ENCODE data around the gene WWOX.

Gene WWOX

DNA sequence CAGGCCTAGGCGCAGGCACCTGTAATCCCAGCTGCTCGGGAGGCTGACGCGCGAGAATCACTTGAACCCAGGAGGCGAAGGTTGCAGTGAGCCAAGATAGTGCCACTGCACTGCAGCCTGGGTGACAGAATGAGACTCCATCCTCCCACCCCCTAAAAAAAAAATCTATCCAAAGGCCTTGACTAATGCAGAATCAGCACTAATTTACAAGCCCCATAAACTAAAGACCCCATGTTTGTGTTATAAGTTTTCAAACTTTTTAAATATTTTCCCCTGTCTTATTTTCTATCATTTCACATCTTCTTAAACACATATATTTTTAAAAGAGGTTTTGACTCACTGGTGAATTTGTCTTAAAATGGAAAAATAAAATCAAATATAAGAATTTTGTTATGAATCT lies 713.1 kb downstream of the WWOX start:
- in situ Hi-C loops (cut with MboI; ENCODE audit: low sequenced_read_pairs), result no loop called here

DNA sequence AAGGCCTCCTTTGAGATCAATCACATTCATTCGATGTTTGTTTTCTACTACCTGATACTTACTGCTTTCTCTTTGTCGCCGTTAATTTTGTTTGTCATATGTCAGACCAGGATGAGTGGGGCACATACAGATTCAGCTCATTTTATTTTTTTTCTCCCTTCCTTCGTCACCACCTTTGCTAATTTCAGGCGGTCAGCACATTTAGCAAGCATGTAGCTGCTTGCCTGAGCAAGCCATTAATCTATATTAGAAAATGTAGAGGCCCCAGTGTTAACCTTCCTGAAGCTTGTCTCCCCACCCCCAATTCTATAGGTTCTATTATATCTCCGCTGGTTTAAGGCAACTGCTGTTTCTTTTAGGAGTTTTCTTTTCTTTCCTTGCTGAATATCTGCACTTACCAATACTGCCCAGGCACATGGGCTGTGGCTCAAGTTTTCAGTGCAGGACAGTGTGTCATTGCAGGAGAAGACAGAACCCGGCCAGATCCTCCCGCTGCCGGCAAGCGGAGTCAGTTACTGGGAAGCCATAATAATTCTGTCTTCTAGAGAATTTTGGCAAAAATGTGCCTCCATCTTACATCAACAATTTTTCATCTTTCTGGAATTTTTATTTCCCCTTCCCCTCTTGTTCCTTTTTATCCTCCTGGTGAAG lies 714.3 kb downstream of the WWOX start:
- in situ Hi-C loops (cut with MboI; ENCODE audit: low sequenced_read_pairs), result no loop called here

DNA sequence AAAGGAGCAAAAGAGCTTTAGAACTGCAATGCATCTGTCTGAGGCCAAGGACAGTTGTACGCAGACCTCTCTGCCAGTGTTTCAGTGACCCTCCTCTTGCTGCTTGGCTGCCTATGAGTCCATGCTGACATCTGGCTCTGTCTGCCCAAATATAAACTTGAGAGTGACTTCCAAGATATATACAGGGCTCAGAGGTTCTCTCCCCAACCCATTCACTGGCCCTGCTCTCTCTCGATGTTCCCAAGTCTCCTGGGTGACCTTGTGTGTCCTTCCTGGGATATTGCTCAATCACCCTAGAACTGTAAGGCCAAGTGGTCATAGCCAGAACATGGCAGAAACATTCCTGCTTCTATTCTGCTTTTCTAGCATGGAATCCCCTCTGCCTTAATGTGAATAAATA lies 716.3 kb downstream of the WWOX start:
- in situ Hi-C loops (cut with MboI; ENCODE audit: low sequenced_read_pairs), result no loop called here

DNA sequence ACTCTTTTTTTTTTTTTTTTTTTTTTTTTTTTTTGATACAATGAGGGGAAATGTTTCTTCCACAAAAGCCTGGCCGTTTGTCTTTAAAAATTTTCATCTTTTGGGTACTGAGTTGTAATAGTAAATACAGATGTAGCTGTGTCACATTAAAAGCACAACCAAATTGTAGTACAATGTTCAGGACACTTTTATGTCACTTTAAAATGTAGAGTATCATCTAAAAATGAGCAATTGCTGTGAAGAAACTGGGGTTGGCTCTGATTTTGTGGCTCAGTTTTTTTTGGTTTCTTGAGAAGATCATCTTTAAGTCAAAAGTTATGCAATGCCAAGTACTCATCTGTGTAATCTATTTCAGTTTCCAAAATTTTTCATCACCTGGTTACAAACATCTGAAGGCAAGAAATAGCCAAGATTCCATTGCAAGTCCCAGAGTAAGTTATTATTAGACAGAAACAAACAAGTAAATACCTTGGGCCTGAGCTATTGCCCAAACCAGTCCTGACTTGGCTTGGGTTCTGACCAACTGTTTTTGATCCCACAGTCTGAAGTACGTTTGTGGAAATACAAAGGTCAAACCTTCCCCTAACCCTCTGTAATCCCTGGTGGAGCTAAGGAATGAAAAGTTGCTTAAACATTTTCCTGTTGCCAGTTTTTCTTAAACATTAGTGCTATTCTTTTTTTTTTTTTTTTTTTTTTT lies 717.2 kb downstream of the WWOX start:
- in situ Hi-C loops (cut with MboI; ENCODE audit: low sequenced_read_pairs), result no loop called here

DNA sequence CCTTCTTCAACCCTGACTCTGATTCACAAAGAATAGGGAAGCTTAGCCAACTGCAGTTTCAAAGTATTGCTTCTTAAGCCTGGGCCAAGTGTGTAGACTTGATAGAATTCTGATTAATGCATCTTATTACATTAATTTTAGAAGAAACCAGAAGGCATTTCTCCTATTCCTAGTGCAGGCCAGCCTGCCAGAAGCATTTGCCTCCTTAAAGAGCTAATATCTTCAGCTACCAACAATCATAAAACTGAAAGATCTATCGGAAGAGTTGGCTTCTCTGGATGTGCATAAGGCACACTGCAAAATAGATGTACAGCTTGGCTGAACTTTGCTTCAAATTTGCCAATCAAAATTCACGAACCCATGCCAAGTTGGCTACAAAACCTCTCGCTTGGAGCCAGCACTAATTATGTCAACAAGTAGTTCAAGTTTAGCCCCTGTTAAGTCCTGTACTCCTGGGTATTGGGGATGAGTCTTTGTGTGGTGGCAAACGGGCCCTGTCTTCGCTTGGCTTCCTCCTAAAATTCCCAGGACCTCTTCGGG lies 717.8 kb downstream of the WWOX start:
- in situ Hi-C loops (cut with MboI; ENCODE audit: low sequenced_read_pairs), result no loop called here

DNA sequence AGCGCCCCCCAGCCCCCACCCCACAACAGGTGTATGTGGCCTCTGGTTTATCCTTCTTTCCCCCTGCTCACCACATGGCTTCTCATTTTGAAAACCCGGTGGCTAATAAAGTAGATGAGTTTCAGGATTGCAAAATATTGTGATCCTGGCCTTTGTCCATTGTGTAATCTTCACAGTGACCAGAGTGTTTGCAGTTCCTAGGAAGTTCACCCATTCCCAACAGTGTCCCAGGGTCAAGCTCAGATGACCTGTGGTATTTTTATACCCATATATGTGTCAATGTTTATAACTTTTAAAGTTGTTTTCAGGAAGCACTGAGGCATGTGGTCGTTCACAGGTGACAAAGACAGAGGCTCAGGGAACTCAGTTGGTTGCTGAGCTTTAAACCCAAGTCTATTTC lies 721.9 kb downstream of the WWOX start:
- in situ Hi-C loops (cut with MboI; ENCODE audit: low sequenced_read_pairs), result no loop called here

DNA sequence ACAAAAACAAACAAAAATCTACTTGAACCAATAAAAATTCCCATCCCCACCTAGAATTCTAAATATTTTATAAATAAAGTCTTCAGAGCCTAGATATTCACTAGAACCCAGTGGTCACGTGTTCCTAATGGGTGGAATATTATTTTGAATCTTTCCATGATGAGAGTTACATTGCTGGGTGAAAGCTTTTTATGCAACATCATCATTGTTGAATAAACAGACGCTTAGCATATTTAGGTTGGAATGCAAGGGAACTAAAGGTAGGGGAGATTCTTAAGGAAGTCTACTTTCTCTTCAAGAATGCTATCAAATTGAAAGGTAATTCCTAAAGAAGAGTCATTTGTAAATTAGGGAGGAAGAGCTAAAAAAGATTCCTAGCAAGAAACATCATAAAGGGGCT lies 723.1 kb downstream of the WWOX start:
- in situ Hi-C loops (cut with MboI; ENCODE audit: low sequenced_read_pairs), result no loop called here

DNA sequence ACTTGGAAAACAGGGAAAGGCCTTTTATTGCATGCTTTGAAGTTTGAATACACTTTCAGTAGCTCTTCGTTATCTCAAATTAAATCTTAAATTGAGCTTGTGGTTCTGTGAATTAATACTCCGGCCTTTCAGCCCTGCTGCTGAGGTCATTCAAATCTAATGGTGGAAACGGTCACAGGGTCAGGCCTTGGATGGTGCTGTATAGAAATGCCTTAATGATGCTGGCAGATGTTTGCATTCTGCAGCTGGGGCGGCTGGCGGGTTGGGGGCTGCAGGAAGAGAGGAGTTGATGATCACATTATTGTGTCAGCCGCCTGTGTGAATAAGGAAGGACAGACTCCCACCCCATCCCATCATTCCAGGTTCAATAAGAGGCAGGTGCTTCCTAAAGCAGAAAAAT lies 723.6 kb downstream of the WWOX start:
- in situ Hi-C loops (cut with MboI; ENCODE audit: low sequenced_read_pairs), result no loop called here

DNA sequence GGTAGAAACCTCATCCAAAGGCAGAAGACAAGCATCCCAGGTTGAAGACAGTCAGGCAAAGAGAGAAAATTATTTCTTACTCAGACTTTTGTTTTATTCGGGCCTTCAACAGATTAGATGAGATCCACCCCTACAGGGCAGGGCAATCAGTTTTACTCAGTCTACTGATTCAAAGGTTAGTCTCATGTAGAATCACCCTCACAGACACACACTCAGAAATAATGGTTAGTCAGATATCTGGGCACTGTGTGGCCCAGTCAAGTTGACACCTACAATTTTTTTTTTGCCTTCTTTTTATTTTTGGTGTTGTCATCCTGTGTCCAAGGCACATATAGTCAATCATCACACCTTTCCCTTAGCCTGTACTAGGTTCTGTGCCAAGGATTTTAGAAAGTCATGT lies 729.8 kb downstream of the WWOX start:
- in situ Hi-C loops (cut with MboI; ENCODE audit: low sequenced_read_pairs), result no loop called here

DNA sequence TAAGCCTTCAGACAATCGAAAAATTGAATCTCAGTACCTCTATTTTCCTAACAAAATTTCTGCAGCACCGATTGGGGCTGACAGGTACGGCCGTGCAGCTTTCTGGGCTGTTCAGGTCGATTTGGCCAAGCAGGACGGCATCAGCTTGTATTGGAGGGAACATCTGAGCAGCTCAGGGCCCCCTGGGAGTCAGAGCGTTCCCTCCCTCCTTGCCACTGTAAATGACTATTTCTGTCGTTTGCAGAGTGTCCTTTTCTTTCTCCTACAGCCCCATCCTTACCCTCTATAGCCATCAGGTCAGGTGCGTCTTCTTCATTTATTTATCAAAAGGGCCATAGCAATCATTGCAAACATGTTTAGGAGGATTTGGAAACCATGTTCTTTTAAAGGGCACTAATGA lies 731.1 kb downstream of the WWOX start:
- in situ Hi-C loops (cut with MboI; ENCODE audit: low sequenced_read_pairs), result no loop called here

DNA sequence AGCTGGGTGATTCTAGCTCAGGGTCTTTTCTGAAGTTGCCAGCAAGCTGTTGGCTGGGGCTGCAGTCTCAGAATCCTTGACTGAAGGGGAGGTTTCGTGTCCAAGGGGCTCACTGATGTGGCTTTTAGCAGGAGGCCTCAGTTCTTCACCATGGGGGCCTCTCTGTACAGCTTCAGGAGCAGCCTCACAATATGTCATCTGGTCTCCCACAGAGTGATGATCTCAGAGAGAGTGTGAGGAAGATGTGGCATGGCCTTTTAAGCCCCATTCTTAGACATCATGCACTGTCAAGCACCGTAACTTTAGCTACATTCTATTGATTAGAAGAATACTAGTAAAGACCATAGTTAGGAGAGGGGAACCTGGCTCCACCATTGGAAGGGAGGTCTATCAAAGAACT lies 732.6 kb downstream of the WWOX start:
- in situ Hi-C loops (cut with MboI; ENCODE audit: low sequenced_read_pairs), result no loop called here

DNA sequence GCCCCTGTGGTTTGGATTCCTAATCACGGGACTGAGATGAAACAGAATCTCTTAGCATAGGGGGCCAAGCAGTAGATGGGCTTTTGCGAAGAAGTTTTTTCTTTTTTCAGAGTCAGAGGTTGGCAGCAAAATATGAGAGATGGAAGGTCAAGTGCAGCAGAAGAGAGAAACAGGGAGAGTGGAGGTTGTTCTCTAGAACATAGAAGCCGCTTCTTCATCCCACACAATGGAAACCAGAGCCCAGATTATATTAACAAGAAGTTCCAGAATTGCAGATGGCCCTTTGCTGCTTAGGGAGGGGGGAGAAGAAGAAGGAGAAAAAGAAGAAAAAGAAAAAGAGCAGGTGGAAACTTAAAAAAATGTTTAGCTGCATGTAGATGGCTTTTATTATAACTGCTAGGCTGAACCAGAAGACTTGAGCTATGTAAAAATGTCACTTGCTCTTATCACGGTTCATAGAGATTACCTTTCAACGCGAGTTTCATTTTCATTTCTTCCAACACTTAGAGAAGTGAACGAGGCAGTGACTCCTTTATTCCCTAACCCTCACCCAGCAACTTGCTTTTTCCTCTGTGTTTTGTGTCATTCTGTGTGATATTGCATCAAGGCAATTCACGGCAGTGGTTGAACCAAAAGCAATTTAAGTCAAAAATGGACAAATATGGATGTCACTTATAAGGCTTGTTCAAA lies 737.5 kb downstream of the WWOX start:
- in situ Hi-C loops (cut with MboI; ENCODE audit: low sequenced_read_pairs), result no loop called here

DNA sequence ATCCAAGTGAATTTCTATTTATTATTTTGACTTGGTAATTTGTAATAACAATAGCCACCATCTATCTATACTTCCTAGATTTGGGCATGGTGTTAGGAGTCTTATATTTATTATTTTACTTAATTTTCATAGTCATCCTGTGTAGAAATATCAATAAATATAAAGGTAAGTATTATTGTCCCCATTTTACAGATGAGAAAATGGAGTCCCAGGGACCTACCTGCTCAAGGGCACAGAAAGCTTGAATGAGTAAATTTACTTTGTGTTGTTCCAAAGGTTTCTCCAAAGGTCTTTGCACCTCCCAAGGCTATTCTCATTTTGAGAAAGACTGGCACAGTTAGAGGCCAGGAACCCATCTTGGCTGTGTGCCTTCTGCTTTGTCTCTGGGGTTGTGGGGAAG lies 738.3 kb downstream of the WWOX start:
- in situ Hi-C loops (cut with MboI; ENCODE audit: low sequenced_read_pairs), result no loop called here

DNA sequence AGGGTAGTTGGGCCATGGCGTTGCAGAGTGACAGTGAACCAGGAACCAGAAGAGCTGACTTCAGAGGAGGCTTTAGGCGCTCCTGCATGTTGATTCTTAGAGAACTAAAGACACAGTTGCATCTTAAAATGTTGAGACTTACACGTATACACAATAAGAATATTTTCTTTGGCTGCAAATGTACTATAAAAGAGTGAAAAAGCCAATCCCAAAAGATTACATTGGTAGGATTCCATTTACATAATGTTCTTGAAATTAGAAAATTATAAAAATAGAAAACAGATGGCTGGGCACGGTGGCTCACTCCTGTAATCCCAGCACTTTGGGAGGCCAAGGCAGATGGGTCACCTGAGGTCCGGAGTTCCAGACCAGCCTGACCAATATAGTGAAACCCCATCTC lies 738.8 kb downstream of the WWOX start:
- in situ Hi-C loops (cut with MboI; ENCODE audit: low sequenced_read_pairs), result no loop called here

DNA sequence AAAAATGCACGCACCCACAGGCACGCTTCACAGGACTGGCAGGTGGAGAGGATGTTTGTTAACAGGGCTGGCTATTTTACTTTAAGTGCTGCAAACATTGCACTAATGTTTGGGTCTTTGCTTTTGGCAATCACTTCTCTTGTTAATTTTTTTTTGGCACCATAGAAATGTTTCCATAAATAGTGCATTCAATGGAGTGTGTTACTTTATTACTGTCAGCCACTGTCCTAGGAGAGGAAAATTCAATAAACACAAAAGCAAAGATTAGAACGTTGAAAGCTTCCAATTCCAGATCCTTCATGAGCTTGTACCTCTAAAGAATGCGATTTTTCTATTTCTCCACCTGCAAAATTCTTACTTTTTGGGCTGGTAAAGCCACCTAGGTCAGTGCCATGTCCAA lies 743.5 kb downstream of the WWOX start:
- in situ Hi-C loops (cut with MboI; ENCODE audit: low sequenced_read_pairs), result no loop called here

DNA sequence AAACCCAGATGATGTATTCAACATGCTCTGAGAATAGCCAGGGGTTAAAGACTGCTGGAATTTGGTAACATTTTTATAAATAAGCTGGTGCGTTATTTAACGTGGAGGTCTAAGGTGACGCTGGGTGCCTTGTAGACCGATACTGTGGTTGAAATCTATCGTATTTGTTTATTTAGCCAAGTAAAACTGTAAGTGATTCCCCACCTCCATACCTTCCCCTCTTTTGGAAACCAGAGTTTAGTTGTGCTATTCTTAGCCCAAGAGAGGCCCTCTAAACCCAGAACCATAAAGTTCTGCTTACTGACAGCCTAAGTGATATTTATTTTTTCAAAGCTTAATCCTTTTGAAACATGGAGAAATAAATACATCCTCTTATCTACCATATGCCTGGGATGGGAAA lies 744.5 kb downstream of the WWOX start:
- in situ Hi-C loops (cut with MboI; ENCODE audit: low sequenced_read_pairs), result no loop called here

DNA sequence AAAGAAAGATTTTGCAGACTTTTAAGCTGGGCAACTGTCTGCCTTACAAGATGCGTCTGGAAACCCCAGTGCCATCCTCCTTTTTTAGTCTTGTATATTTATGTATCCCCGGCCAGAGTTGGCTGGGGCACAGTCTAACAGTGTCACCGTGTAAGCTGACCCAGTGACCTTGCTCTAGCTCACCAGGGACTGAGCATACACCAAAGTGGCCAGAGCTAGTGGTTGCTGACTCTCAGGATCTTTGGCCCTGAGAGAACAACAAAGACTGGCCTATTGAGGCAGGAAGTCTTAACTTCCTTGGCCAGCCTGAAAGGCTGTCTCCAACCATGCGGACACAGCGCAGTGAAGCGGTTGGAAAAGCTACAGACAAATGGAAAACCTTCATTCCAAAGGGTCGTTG lies 745.2 kb downstream of the WWOX start:
- in situ Hi-C loops (cut with MboI; ENCODE audit: low sequenced_read_pairs), result no loop called here

DNA sequence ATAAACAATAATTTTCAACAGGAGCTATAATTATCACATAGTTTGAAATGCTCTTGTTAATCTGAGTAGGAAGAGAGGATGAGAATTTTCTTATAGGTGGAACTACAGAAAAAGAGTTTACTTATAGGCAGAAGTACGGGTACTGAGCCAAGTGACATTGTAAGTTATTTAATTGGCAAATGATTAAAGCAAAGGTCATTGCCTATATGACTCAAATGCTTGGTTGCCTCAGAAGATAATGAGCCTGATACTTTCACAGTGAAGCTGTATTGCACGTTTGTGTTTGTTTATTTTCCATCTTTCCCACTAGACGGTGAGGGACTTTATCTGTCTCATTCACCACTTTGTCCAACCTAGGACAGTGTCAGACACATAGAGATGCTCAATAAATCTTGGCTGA lies 751.8 kb downstream of the WWOX start:
- in situ Hi-C loops (cut with MboI; ENCODE audit: low sequenced_read_pairs), result no loop called here

DNA sequence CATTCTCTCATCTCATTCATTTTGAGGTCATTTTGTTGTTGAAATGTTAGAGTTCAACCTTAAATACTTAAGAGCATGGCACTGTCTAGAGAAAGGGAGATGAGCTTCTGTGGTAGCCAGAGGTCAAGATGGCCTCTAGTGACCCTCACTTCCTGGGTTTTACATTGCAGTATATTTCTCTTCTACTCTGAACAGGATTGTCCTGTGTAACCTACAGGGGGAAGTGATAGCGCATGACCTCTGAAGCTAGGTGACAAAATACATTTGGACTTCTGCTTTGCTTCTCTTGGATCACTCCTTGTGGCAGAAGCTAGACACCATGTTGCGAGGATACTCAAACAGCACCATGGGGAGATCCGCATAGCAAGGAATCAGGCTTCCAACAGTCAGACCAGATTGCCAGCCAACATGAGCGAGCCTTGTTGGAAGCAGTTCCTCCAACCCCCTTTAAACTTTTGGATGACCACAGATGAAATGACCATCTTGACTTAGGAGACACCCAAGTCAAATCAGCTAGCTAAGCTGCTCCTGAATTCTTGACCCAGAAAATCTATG lies 752.7 kb downstream of the WWOX start:
- in situ Hi-C loops (cut with MboI; ENCODE audit: low sequenced_read_pairs), result no loop called here

DNA sequence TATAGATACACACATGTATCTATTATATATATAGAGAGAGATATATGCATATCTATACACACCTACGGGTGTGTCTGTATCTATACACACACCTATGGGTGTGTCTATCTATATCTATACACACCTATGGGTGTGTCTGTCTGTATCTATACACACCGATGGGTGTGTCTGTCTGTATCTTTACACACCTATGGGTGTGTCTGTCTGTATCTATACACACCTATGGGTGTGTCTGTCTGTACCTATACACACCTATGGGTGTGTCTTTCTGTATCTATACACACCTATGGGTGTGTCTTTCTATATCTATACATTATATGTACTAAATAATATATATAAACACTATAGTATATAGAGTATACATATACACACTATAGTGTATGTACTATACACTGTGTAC lies 762.6 kb downstream of the WWOX start:
- in situ Hi-C loops (cut with MboI; ENCODE audit: low sequenced_read_pairs), result no loop called here

DNA sequence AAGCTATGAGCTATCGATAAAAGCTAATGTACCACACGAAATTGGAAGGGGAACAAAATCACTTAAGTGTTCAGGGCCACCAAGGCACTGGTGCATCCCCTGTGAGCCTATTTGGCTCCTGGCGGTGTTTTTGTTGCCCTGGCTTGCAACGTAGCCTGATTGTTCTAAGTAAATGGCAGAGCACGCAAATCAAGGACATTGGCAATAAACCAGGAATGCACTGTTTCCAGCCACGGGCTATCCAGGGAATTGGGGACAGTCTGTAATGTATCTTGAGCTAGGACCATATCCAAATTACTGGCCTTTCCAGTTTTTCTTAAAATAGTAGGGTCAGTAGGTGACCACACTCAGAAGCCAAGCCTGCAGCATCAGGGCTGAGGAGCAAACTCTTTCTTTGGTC lies 767.1 kb downstream of the WWOX start:
- in situ Hi-C loops (cut with MboI; ENCODE audit: low sequenced_read_pairs), result no loop called here

DNA sequence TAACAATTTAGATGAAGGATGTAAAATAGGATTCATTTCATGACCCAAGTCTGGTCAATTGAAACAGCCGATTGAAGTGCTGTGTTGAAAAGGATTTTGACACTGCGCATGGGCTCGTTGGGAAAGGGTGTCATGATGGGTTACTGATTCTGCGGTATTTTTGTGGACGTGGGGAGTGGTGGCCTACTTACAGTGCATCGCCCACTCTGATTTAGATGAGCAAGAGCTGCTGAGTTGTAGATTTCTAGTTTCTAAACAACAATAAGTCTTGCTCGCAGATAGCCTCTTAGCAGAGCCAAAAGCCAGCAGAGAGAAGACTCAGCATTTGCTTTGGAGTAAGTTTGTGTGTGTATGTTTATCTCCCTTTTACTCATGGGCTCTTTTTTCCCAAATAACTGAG lies 770.0 kb downstream of the WWOX start:
- in situ Hi-C loops (cut with MboI; ENCODE audit: low sequenced_read_pairs), result no loop called here

Measured in HL-60/S4 treated with retinoic acid at 250 ng/mL for 4 days and 3 days (cell line).